HepG2 (cell line): ENCODE measurements around the gene ZMYM3. TPM values are rescaled to one million over a fixed set of nuclear protein-coding genes. Genes with fewer than 3 reads are reported as not detected.

Experiments
- BORCS8-MEF2B ChIP-seq: sonication (generic); formaldehyde crosslinking; IDR thresholded peaks from 2 replicates; pipeline ENCODE4 v1.8.0; 2022; ENCODE audit warnings: mild to moderate bottlenecking, missing genetic modification reagents
- CC2D1A ChIP-seq: sonication (generic); formaldehyde crosslinking; IDR thresholded peaks from 2 replicates; pipeline ENCODE4 v1.8.1; 2023; ENCODE audit warnings: mild to moderate bottlenecking, missing genetic modification reagents
- ELF3 ChIP-seq: IDR thresholded peaks from 2 replicates; pipeline ENCODE4 v1.6.1; 2016; ENCODE audit warnings: missing genetic modification reagents, missing compliant biosample characterization
- ERF ChIP-seq: IDR thresholded peaks from 2 replicates; pipeline ENCODE4 v1.6.1; 2018; ENCODE audit warnings: missing biosample characterization, missing genetic modification reagents
- HNRNPH1 ChIP-seq: fragments of 200-400 bp; formaldehyde crosslinking; optimal IDR thresholded peaks from 2 replicates; pipeline ENCODE3; 2017; ENCODE audit warnings: mild to moderate bottlenecking, low read depth, low read length
- KLF12 ChIP-seq: sonication (generic); formaldehyde crosslinking; IDR thresholded peaks from 2 replicates; pipeline ENCODE4 v1.4.0; 2020; ENCODE audit warnings: missing genetic modification reagents, borderline replicate concordance
- MEIS2 ChIP-seq: sonication (generic); formaldehyde crosslinking; IDR thresholded peaks from 2 replicates; pipeline ENCODE4 v1.9.0; 2021; ENCODE audit warnings: mild to moderate bottlenecking, missing genetic modification reagents
- NFYC ChIP-seq: IDR thresholded peaks from 2 replicates; pipeline ENCODE4 v1.6.1; 2016; ENCODE audit warnings: missing genetic modification reagents, missing compliant biosample characterization
- NRL ChIP-seq: sonication (generic); formaldehyde crosslinking; IDR thresholded peaks from 2 replicates; pipeline ENCODE4 v1.5.0; 2020; ENCODE audit warnings: missing genetic modification reagents, mild to moderate bottlenecking, moderate library complexity, borderline replicate concordance
- ONECUT2 ChIP-seq: sonication (generic); formaldehyde crosslinking; IDR thresholded peaks from 2 replicates; pipeline ENCODE4 v1.4.0; 2020; ENCODE audit warnings: missing genetic modification reagents
- RBFOX2 ChIP-seq: fragments of 200-400 bp; formaldehyde crosslinking; IDR thresholded peaks from 2 replicates; pipeline ENCODE4 v1.6.1; 2017; ENCODE audit warnings: low read depth, mild to moderate bottlenecking, low read length
- SNAPC2 ChIP-seq: sonication (generic); formaldehyde crosslinking; IDR thresholded peaks from 2 replicates; pipeline ENCODE4 v1.8.1; 2022; ENCODE audit warnings: mild to moderate bottlenecking, missing genetic modification reagents
- TAF1 ChIP-seq: sonication (generic); formaldehyde crosslinking; IDR thresholded peaks from 2 replicates; pipeline ENCODE4 v1.4.0; 2020; ENCODE audit warnings: missing genetic modification reagents
- TEAD2 ChIP-seq: sonication (generic); formaldehyde crosslinking; IDR thresholded peaks from 2 replicates; pipeline ENCODE4 v1.9.0; 2021; ENCODE audit warnings: missing genetic modification reagents
- TEAD3 ChIP-seq: optimal IDR thresholded peaks from 2 replicates; pipeline ENCODE3; 2016; ENCODE audit warnings: borderline replicate concordance
- THAP11 ChIP-seq: IDR thresholded peaks from 2 replicates; pipeline ENCODE4 v1.6.1; 2016; ENCODE audit warnings: missing biosample characterization, missing genetic modification reagents
- TOE1 ChIP-seq: sonication (generic); formaldehyde crosslinking; IDR thresholded peaks from 2 replicates; pipeline ENCODE4 v1.4.0; 2020; ENCODE audit warnings: mild to moderate bottlenecking, missing genetic modification reagents
- ZFY ChIP-seq: sonication (generic); formaldehyde crosslinking; IDR thresholded peaks from 2 replicates; pipeline ENCODE4 v1.4.0; 2020; ENCODE audit warnings: missing genetic modification reagents
- ZNF260 ChIP-seq: sonication (generic); formaldehyde crosslinking; IDR thresholded peaks from 2 replicates; pipeline ENCODE4 v1.4.0; 2020; ENCODE audit warnings: missing genetic modification reagents, low read depth, mild to moderate bottlenecking, borderline replicate concordance
- ZNF607 ChIP-seq: sonication (generic); formaldehyde crosslinking; IDR thresholded peaks from 2 replicates; pipeline ENCODE4 v1.5.1; 2020; ENCODE audit warnings: missing genetic modification reagents, mild to moderate bottlenecking, borderline replicate concordance
- ZSCAN31 ChIP-seq: sonication (generic); formaldehyde crosslinking; IDR thresholded peaks from 2 replicates; pipeline ENCODE4 v1.5.0; 2020; ENCODE audit warnings: low read depth, mild to moderate bottlenecking, missing genetic modification reagents
- polyA plus RNA-seq, 8 experiments: library from polyadenylated mRNA; depleted of rRNA in 3 of 8; stranded (reverse) in 7 of 8; unstranded in 1 of 8; fragments of >200 nt; fragmentation: Illumina TruSeq in 4 of 8; extraction: Trizol in 4 of 8; gene quantifications; 2 replicates each; pipeline versions ENCODE4 v1.2.1 to v1.2.3, GENCODE V29; 2011 to 2016; ENCODE audit warnings: low read depth in 4 of 8, missing spikeins in 1 of 8, mixed read lengths in 1 of 8; ENCODE audit not compliant: insufficient read depth in 1 of 8
- total RNA-seq, 5 experiments: library from RNA; depleted of rRNA; stranded (reverse); fragments of >200 nt; fragmentation: Illumina TruSeq; extraction: Trizol; gene quantifications; 2 replicates each; pipeline ENCODE4 v1.2.3, GENCODE V29; 2016; ENCODE audit warnings: low read depth in 1 of 5
- TF ChIP-seq, protein P1 (sequence below): sonication (generic); formaldehyde crosslinking; IDR thresholded peaks from 2 replicates; pipeline ENCODE4 v1.4.0; 2020; ENCODE audit warnings: missing genetic modification reagents
- TF ChIP-seq, protein P2 (sequence below): sonication (generic); formaldehyde crosslinking; IDR thresholded peaks from 2 replicates; pipeline ENCODE4 v1.8.1; 2023; ENCODE audit warnings: mild to moderate bottlenecking, moderate library complexity, missing genetic modification reagents
- TF ChIP-seq, protein P3 (sequence below): sonication (generic); formaldehyde crosslinking; IDR thresholded peaks from 2 replicates; pipeline ENCODE4 v1.4.0; 2020; ENCODE audit warnings: missing genetic modification reagents, low read depth, mild to moderate bottlenecking, borderline replicate concordance
- TF ChIP-seq, protein P4 (sequence below): sonication (generic); formaldehyde crosslinking; IDR thresholded peaks from 2 replicates; pipeline ENCODE4 v1.5.0; 2020; ENCODE audit warnings: missing genetic modification reagents
- TF ChIP-seq, protein P5 (sequence below): sonication (generic); formaldehyde crosslinking; IDR thresholded peaks from 2 replicates; pipeline ENCODE4 v1.8.0; 2022; ENCODE audit warnings: missing genetic modification reagents, low read depth, mild to moderate bottlenecking, borderline replicate concordance

ZMYM3 gene
- total and polyA plus RNA-seq, 2 of the 13 experiments (the other 11 are each of a cell fraction or from before 2014, with no cell fraction given): 26.4 to 35.4 TPM

DNA sequence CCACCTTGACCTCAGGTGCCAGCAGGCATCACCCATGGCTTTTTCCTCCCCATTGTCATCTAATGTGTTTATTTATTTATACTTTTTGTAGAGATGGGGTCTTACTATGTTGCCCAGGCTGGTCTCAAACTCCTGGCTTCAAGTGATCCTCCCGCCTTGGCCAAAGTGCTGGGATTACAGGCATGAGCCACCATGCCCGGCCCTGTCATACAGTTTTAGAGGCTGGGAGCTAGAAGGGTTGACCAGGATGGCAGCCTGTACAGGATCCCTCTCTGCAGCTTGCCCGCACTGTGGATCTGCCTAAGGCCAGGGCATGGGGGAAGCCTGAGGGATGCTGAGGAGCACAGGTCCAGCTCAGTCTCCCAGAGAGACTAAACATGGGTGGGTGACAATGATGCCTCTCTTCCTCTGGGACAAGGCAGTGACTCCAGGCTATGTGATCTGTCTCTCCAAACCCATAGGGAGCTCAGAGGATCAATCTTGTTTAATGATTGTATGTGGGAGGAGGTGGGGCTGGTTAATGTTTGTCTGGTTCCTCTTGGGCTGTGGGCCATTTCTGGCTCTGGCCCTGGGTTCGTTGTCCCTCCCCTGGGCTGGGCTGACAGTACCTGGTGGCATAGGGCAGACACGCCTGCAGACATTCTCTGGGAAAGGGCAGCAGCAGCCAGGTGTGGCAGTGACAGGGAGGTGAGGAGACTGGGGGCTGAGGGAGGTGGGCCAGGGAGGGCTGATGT is 39.2 kb downstream of the ZMYM3 start (continued):
- TF ChIP-seq, protein P1, sequence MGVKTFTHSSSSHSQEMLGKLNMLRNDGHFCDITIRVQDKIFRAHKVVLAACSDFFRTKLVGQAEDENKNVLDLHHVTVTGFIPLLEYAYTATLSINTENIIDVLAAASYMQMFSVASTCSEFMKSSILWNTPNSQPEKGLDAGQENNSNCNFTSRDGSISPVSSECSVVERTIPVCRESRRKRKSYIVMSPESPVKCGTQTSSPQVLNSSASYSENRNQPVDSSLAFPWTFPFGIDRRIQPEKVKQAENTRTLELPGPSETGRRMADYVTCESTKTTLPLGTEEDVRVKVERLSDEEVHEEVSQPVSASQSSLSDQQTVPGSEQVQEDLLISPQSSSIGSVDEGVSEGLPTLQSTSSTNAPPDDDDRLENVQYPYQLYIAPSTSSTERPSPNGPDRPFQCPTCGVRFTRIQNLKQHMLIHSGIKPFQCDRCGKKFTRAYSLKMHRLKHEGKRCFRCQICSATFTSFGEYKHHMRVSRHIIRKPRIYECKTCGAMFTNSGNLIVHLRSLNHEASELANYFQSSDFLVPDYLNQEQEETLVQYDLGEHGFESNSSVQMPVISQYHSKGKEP (CRISPR knock-in tag): no peak
- peak; percentile 60 for TF ChIP-seq HNRNPH1
- TF ChIP-seq SNAPC2: peak; percentile 51; the same call in 1 of the 2 replicates
- TF ChIP-seq ZFY (CRISPR knock-in tag): peak; percentile 50; the same call in 1 of the 2 replicates
- TF ChIP-seq, protein P2, sequence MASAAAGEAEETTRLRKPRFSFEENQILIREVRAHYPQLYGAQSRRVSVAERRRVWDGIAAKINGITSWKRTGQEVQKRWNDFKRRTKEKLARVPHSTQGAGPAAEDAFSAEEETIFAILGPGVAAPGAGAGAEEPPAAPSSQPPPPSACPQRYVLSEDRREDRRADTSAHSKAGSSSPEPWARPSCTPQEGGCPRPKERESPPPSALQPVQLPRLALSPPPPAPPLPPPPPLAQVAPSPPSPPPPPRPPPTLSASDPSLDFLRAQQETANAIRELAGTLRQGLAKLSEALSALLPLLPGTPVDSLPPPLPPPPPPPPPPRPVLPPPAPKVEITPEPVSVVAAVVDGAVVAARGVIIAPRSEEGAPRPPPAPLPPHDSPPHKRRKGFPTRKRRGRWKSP (CRISPR knock-in tag): 0 out of 2 replicates have a peak, but pooled peaks have one; percentile 54
- TF ChIP-seq MEIS2: 0 out of 2 replicates have a peak, but pooled peaks have one; percentile 52
- TF ChIP-seq CC2D1A: no peak
- peak; percentile 68 for TF ChIP-seq RBFOX2
- peak; percentile 61; the same call in 1 of the 2 replicates for TF ChIP-seq ONECUT2 (CRISPR knock-in tag)
- TF ChIP-seq TAF1 (CRISPR knock-in tag): peak; percentile 80
- TF ChIP-seq TEAD3 (CRISPR knock-in tag): peak; percentile 66
- TF ChIP-seq ELF3 (CRISPR knock-in tag): peak; percentile 9; the same call in 1 of the 2 replicates
- no peak for TF ChIP-seq ZNF260 (CRISPR knock-in tag)
- TF ChIP-seq ERF (CRISPR knock-in tag): peak; percentile 47; the same call in 1 of the 2 replicates
- peak; percentile 68; the same call in 1 of the 2 replicates for TF ChIP-seq ZSCAN31 (CRISPR knock-in tag)
- TF ChIP-seq, protein P3, sequence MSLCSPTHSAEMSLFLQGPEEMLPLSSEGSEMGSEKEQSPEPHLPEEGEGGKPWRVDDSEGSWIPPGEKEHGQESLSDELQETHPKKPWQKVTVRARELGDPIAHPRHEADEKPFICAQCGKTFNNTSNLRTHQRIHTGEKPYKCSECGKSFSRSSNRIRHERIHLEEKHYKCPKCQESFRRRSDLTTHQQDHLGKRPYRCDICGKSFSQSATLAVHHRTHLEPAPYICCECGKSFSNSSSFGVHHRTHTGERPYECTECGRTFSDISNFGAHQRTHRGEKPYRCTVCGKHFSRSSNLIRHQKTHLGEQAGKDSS: peak; percentile 39; the same call in 1 of the 2 replicates
- TF ChIP-seq, protein P4, sequence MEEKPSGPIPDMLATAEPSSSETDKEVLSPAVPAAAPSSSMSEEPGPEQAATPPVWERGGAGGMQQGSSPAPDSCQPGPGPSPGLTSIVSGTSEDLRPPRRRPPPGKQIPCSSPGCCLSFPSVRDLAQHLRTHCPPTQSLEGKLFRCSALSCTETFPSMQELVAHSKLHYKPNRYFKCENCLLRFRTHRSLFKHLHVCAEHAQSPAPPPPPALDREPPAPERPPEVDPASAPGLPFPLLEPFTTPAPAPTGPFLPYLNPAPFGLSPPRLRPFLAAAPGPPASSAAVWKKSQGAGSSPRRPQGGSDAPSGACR: 0 out of 2 replicates have a peak, but pooled peaks have one; percentile 7
- TF ChIP-seq NFYC (CRISPR knock-in tag): 0 out of 2 replicates have a peak, but pooled peaks have one; percentile 38
- peak; percentile 69; the same call in 1 of the 2 replicates for TF ChIP-seq BORCS8-MEF2B (CRISPR knock-in tag)
- no peak for TF ChIP-seq TOE1 (CRISPR knock-in tag)
- 0 out of 2 replicates have a peak, but pooled peaks have one; percentile 16 for TF ChIP-seq THAP11
- TF ChIP-seq, protein P5, sequence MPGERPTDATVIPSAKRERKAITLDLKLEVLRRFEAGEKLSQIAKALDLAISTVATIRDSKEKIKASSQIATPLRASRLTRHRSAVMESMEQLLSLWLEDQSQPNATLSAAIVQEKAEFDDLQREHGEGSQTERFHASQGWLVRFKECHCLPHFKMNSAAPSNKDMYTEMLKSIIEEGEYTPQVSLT (CRISPR knock-in tag): no peak
- TF ChIP-seq NRL (CRISPR knock-in tag): peak; percentile 56; the same call in 1 of the 2 replicates
- peak; percentile 32; the same call in 1 of the 2 replicates for TF ChIP-seq KLF12
- TF ChIP-seq TEAD2 (CRISPR knock-in tag): no peak
- TF ChIP-seq ZNF607 (CRISPR knock-in tag): peak; percentile 47; the same call in 1 of the 2 replicates
